SK-N-SH (cell line): ENCODE data around the gene LGALS14.

Experiments
- CHD2 ChIP-seq: fragments of 150-350 bp; IDR thresholded peaks from 2 replicates; pipeline ENCODE4 v1.6.1; 2018; ENCODE audit warnings: low read length; ENCODE audit not compliant: partially characterized antibody
- CTCF ChIP-seq: fragments of 200-600 bp; sonication (generic); IDR thresholded peaks from 2 replicates; pipeline ENCODE4 v1.6.1; 2017; ENCODE audit warnings: antibody characterized with exemption, mild to moderate bottlenecking, moderate library complexity
- FOXM1 ChIP-seq: IDR thresholded peaks from 2 replicates; pipeline ENCODE4 v1.4.0; 2012; ENCODE audit warnings: low read depth, mild to moderate bottlenecking
- GATA2 ChIP-seq: sonication (generic); formaldehyde crosslinking; IDR thresholded peaks from 2 replicates; pipeline ENCODE4 v1.5.0; 2020; ENCODE audit warnings: mild to moderate bottlenecking, missing genetic modification reagents
- NFIC ChIP-seq: IDR thresholded peaks from 2 replicates; pipeline ENCODE4 v1.4.0; 2012; ENCODE audit warnings: borderline replicate concordance
- NRF1 ChIP-seq: IDR thresholded peaks from 2 replicates; pipeline ENCODE4 v1.6.1; 2012; ENCODE audit warnings: low read depth, mild to moderate bottlenecking, low read length
- TAF1 ChIP-seq: IDR thresholded peaks from 2 replicates; pipeline ENCODE4 v1.6.1; 2012; ENCODE audit warnings: low read depth, mild to moderate bottlenecking, low read length, moderate library complexity, borderline replicate concordance
- TCF12 ChIP-seq: IDR thresholded peaks from 2 replicates; pipeline ENCODE4 v1.4.0; 2012

- TF ChIP-seq CTCF (no peak), TCF12 (no peak), CHD2 (no peak), NFIC (no peak), FOXM1 (no peak), NRF1 (no peak), GATA2 (CRISPR knock-in tag) (no peak), TAF1 (no peak)
These were observed 1.4 kb downstream of the LGALS14 start for GRCh38 chr19:39705578-39706188.
